GM19025 (cell line): Measurements from ENCODE around the gene TES.
A peak's percentile ranks its signal among the peaks of the same experiment; 100 is the strongest.

ENCODE experiments used
- ATAC-seq: cut with Tn5 transposase; IDR thresholded peaks from one replicate; pipeline ENCODE4 v1.9.1; 2021; ENCODE audit warnings: mild to moderate bottlenecking, low read depth, moderate library complexity; ENCODE audit not compliant: unreplicated experiment

TES gene

DNA sequence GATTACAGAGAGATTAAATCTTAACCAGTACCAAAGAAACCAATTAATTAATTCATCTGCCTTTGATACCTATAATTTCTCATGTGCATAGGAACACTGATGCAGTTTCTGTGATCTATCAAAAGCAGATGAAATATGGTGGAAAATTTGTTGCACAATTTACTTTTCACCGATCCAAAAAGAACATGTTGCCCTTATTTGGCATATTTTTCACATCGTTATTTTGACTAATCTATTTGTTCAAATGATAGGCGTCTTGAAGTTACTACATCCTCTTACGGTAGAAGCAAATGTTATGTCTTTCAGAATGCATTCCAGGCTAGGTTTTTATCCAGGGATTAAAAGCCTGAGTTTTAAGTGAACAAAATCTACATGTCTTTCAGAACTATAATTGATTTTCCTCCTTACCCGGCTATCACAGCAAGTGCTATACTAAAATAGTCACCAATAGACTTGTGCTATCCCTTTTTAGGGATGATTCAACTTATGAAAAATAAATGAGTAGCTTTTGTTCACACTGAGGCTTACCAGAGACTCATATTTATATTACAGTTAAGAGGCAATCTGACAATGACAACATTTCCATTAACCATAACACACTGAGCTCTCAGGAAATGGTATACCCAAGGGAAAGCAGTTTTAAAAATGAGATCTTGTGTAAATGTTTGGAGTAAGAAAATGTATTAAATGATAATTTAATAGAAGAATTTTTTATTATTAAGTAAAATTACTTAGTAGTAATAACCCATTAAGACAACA is 16.8 kb upstream of the TES start:
- no peak for ATAC-seq

DNA sequence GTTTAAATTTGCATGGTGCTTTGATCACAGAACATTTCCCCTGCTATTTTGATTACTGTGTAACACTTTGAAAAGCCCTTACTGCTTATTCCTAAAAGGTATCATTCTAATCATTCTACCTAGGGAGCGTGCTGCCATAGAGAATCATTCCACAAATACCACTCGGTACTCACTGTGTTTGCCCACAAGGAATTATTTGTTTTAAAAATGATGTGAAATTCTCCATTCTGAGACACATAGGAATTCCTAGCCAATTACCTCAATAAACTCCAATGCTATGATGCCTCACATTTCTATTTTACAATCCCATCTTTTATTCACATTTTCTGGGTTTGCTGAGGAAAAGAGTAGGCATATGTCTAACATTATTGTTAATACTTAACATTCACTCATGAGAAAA is 16.2 kb upstream of the TES start:
- no peak for ATAC-seq

DNA sequence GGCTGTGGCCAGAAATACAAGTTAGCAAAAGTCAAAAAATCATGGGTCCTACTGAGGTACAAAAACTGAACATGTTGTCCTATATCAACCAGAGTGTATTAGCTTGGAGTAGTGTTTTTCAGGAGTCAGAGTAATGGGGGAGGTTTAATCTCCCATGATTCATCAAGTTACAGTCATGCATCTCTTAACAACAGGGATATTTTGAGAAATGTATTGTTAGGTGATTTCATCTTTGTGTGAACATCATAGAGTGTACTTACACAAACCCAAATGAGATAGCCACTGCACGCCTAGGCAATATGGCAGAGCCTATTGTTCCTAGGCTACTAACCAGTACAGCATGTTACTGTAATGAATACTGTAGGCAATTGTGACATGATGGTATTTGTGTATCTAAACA is 14.9 kb upstream of the TES start:
- no peak for ATAC-seq

DNA sequence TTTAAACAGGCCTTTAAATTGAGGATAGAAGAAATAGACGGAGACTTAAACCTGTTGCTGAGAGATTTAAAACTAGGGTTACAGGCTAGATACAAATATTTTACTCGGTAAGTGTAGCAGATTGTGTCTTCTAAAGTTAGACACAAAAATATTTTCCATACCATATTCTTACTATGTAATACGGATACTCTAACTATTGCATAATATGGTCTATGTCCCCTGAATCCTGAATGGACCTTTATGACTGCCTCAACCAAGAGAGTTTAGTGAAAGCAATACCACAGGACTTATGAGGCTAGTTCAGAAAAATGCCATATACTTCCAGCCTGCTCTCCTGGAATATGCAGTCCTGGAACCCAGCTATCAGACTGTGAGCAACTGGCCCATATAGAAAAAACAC is 13.4 kb upstream of the TES start:
- no peak for ATAC-seq

DNA sequence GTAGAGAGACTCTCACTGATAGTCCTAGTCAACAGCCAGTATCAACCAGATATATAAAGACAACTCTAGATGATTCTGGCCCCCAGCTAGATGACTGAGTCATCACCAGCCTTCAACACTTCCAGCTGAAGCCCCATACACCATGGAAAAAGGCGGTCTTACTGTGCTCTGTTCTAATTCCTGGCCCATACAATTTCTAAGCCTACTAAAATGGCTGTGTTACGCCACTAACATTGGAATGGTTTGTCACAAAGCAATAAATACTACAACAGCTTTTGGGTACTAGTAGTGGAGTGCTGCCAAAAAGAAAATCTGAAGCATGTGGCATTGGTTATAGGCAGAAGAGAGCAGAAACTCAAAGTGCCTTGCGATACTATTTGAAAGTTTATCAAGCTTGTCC is 13.0 kb upstream of the TES start:
- ATAC-seq = no peak

DNA sequence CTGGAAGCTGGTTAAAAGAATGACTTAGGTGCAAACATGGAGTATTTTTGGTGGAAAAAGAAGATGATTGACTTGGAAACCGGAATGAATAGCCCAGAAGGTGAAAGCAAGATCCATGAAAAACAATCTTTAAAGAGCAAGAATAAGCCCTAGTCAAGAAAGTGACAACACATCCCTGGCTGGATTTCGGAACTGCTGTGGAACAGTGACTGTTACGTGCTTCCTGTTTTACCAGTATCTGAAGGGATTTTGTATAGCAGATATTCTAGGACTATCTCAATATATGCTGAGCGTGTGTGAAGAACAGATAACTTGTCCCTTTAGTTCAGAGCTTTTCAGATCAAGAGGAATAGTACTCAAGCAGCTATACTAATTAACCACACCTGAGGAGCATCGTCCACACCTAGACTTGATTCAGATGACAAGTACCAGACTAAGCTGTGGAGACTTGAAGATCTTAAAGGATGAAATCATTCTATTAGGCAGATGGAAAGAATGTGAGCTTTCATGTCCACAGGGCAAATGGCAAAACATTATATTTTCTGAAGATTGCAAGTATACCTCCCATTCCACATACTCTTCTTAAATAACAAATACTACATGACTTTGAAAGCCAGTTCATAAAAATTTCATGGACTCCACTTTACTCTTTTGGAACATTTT is 11.5 kb upstream of the TES start:
- no peak for ATAC-seq

DNA sequence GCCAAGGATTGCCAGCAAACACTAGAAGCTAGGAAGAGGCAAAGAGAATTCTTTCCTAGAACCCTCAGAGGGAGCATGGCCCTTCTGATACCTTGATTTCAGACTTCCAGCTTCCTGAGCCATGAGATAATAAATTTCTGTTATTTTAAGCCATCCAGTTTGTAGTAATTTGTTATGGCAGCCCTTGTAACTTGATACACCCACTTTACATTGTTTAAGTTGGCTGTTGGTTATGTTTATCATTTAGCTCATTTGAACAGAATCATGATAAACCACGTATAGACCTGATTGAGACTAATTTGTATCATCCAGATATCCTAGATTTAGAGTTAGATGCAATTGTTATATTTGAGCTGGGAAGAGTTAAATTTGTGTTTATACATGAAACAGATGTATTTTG is 9.4 kb upstream of the TES start:
- no peak for ATAC-seq

DNA sequence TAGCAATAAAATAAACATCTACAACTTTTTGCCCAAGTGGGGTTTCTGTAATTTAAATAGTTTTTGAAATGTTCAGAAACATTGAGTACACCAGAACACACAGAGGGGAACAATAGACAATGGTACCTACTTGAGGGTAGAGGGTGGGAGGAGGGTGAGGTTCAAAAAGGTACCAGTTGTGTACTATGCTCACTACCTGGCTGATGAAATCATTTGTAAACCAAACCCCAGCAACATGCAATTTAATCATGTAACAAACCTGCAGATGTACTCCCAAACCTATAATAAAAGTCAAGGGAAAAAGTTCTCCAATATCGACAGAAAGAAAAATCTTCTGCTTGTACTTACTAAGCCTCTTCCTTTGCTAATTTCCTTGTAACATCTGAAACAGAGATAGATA is 4.2 kb upstream of the TES start:
- no peak for ATAC-seq

DNA sequence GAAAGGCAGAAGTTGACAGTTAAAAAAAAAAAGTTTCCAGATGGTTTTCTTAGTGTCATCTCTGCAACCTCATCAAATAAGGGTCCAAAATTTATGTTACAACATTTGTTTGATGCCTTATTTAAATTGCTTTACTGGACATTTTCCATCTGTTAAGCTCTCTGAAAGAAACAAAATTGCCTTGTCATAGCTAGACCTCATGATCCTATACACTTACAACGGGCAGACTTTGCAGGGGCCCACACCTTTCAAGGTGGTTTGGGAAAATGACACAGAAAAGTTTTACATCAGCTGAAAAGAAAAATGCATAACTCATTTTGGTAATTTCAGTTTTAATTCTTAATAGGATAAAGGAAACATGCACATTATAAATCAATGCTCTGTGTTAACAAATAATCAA is 1.4 kb upstream of the TES start:
- no peak for ATAC-seq

DNA sequence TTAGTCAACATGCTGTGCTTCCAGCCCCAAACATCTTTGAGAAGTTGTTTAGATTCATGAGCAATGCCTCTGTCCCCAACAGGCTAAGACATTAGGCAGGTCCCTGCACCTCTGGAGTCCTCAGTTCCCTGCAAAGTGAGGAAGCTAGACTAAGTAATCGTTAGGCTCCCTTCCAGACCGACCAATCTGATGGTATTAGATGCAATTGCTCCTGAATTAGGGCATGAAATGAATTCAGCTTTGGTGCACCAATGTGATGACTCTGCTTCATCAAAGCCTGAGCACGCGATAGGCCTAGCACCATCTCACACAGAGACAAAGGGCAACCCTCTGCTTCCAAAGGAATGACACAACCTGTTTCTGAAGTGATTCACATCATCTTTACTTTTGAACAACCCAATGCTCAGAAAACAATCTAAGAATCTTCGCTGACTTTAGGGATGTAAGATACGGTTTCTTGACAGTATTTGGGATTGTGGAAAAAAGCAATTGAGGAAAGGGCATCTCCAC is 723 bp upstream of the TES start:
- no peak for ATAC-seq

DNA sequence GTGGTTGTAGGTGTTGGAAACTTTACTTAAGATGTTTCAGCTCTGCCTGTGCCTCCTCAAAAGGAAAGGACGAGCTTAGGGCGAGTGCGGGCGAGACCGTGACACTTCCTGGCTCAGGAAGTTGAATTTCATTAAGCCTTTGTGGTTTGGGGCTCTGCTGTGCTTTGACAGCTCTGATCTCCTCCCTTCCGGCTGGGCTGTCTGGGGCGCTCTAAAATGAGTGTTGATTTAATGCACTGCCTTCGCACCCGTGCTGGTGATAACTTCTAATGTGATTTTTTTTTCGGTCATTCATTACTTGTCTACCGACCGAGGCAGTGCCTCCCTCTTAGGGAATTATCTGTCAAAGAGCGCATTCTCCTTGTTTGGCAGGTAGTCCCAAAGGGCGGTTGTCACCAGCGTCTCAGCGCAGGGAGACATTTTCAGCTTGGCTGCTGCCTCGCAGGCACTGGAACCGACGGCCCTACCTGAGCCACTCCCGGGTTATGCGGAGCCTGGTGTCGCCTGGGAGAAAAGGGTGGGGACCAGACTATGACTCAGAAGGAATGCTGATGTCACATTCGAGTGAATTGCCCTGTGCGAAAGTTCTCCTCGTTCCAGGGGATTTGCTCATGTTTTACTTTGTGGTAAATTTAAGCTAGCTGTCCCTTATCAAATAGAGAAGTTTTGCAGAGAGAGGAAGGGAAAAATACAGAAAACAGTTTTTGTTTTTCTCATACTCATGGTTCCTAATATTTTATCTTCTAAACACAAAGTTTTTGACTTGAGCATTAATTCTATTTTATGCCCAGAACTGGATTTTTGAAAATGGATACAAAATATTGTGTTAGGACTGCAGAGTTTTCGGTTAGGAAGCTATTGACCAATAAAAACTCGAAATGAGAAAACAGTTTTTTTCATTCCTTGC is 920 bp downstream of the TES start:
- peak; percentile 68 for ATAC-seq

DNA sequence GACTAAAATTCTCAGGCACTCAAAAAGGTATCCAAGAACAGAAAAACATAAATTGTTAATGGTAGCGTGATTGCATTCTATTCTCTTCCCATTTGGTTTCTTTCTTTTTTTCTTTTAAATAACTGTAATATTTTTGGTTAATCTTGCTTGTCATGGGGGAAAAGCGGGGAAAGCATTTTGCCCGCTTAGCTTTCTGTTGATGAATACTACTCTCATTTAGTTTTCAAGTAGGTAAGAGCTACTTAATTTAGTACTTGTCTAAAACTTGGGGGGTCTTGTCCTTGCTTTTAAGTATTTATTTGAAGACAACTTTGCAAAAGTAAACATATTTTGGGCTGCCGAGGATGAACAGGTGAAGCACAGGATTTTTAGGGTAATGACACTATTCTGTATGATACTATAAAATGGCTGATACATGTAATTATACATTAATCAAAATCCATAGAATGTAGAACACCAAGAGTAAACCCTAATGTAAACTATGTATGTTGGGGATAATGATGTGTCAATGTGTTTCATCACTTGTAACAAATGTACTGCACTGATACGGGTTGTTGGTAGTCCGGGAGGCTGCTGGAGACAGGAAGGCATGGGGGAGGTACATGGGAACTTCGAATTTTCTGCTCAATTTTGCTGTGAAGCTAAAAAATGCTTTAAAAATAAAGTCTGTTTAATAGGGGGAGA is 1.7 kb downstream of the TES start:
- ATAC-seq = no peak

DNA sequence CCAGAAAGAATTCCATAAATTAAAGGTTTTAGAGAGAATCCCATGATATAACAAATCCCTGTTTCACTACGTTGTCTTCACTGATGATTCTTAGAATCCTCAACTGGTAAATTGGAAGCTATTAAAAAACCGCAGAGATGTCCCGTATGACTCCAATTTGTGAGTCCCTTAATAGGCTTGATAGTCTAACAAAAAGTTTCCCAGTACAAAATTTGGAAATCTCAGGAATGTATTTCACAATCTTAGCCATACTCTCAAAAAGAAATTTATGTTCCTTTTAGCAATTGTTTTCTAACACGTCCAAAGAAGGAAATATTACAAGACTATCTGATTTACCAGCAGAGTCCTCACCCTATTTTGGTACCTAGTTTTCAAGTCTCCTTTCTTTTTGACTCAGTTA is 2.5 kb downstream of the TES start:
- no peak for ATAC-seq

DNA sequence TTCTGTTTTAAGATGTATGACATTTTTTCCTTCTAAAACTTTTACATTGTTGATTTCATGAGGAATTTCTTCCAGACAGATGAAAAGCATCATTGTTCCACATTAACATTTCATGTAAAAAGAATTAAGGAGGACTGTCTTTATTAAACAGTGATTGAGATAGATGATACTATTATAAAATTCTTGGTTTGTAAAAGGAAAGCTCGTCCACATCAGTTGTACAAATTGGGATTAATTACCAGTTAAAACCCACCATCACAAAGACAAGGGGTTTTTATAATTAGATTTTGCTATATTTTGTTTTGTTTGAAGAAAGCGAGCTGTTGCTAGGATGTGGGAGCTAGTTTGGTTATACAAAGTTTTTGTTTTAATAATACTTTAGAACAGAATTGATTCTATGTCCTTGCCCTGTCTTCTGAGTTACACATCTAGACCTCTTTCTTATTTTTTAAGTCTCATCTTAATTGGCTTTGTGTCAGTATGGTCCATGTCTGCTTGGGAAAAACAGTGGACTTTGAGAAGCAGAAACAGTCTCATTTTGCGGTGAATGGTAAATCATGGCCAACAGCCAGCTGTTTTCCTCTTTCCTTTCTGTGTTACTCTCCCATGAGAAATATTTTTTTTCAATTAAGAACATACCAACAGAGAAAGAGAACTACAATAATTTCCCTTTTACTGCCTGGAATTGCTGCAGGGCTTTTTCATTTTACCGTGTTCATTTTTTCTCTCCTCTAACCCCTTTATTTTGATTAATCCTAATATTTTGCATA is 3.2 kb downstream of the TES start:
- ATAC-seq = no peak

DNA sequence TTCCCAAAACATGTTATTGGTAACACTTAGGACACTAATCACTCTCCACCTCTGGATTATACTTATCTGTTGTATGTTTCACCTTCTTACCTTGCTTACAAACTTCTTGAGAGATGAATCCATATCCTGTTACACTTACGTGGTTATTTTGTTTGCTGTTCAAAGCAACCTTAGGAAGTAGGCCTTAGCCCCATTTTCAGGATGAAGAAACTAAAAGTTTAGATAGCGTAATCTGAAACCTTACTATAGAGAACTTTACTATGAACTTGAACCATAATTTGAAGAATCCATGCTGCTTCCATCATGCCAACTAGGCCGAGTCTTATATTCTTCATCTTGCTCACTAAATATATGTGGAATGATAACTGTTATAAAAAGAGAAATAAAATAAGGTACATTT is 4.6 kb downstream of the TES start:
- ATAC-seq = no peak

DNA sequence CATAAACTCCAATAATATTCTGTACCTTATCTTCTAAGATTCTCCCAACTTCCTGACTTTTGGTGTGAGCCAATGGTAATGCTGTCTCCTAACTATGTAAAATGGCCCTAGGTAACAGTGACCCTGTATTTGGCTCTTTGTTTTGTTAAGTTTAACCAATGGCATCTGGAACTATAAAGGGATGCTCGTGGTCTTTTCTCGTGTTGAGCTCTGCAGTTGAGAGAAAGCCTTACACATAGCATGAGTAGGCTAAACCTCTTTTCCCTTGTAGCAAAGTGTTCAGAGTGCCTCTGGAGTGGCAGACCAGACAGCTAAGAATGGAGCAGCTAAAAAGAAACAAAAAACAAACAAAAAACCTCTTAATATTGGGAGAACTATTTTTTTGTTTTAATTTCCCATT is 5.2 kb downstream of the TES start:
- ATAC-seq = no peak

DNA sequence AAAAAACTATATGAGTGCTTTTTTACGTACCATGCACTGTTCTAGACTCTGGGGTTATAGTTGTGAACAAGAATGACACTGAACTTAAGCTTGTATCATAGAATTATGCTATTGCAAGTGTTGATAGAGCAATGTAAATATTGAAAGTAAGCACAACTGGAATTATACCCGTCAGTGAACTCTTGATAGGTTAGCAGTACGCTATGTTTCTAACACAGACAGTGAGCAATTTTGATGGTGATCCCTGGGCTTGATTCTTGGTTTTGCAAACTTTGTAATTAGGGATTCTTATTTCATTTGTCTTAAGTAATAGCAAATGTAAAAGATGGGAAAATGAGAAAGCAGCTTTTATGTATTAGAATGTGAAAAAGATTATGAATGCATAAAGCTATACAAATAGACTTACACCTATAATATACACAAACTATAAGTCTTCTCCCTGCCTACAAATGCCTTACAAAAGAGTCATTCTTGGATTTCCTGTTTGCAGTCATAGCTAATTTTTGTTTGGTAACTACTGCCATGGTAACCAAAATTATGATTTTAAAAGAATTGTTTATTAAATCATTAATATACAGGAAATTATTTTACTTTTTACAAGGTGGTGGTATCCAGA is 6.7 kb downstream of the TES start:
- ATAC-seq = no peak

DNA sequence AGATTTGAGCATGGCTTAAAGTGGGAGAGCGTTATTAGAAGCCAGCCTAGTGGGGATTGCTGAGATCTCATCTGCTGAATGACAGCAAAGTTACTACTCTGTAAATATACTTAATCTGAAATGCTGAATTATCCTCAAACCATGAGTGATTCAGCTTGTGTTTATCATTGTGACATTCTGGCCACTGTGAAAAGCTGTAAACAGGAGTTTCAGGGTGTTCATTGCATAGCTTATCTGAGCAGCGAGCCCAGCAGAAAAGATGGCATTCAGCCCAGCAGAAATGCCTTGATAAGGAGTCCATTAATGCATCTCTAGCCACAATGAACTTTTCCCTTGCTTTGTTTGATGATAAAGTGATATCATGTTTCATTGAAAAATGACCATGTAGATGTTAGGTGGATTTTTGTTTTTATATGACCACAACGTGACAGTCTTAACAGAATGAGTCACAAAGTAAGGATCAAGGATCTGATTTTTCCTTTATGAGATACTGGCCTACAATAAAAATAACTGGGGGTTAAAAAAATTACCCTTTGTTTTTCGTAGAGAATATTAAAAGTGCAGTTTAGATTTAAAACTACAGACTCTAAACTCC is 7.8 kb downstream of the TES start:
- ATAC-seq = no peak

DNA sequence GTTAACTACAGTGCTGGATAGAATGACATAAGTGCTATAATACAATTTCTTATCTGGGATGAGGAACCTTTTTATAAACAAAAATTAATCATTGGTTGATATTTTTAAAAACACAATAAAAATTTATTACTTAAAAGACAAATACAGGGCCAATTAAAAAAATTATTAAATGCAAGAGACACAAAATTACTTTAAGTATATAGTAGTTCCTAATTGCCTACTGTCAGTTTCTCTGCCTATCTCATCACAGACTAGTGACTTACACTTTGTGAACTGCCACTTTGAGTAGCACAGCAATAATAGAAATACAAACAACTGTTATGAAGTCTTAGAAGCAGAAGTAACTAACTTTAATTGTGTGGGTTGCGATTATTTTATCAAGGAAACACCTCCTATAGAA is 8.4 kb downstream of the TES start:
- ATAC-seq = no peak
